Measurements from ENCODE around the gene N4BP2L2.

Gene N4BP2L2

GRCh38 chr13:32455594-32455903 lies 83.0 kb downstream of the N4BP2L2 start:
- no peak for DNase-seq

- DNase-seq = no peak
Measured at GRCh38 chr13:32454886-32455593, 83.6 kb downstream of the N4BP2L2 start.

GRCh38 chr13:32453981-32454380 lies 84.6 kb downstream of the N4BP2L2 start:
- DNase-seq = no peak

GRCh38 chr13:32448972-32449371 lies 89.6 kb downstream of the N4BP2L2 start:
- no peak for DNase-seq

- no peak for DNase-seq
Measured at GRCh38 chr13:32447894-32448623, 90.5 kb downstream of the N4BP2L2 start.

GRCh38 chr13:32446773-32447465 lies 91.7 kb downstream of the N4BP2L2 start:
- DNase-seq = no peak

- DNase-seq = no peak
Measured at GRCh38 chr13:32446220-32446619, 92.4 kb downstream of the N4BP2L2 start.

- no peak for DNase-seq
Measured at GRCh38 chr13:32445461-32445860, 93.1 kb downstream of the N4BP2L2 start.

GRCh38 chr13:32443111-32443510 lies 95.5 kb downstream of the N4BP2L2 start:
- no peak for DNase-seq

GRCh38 chr13:32438871-32439270 lies 99.7 kb downstream of the N4BP2L2 start:
- no peak for DNase-seq

GRCh38 chr13:32432856-32433255 lies 105.7 kb downstream of the N4BP2L2 start:
- DNase-seq = no peak

GRCh38 chr13:32431361-32431760 lies 107.2 kb downstream of the N4BP2L2 start:
- DNase-seq = no peak

GRCh38 chr13:32430018-32430747 lies 108.4 kb downstream of the N4BP2L2 start:
- DNase-seq = no peak

- DNase-seq = no peak
Measured at GRCh38 chr13:32429433-32429909, 109.1 kb downstream of the N4BP2L2 start.

- DNase-seq = peak; percentile 36
Measured at GRCh38 chr13:32428581-32429432, 109.8 kb downstream of the N4BP2L2 start.

GRCh38 chr13:32427852-32428580 lies 110.6 kb downstream of the N4BP2L2 start, which contains the start of gene N4BP2L1:
N4BP2L1 (minus strand) TSS chr13:32428130; CDS start chr13:32428082, 48 bp downstream.
- DNase-seq = no peak

GRCh38 chr13:32426990-32427851 lies 111.4 kb downstream of the N4BP2L2 start:
- no peak for DNase-seq

GRCh38 chr13:32426191-32426989 lies 112.2 kb downstream of the N4BP2L2 start:
- DNase-seq = peak; percentile 25

- DNase-seq = no peak
Measured at GRCh38 chr13:32425158-32425557, 113.4 kb downstream of the N4BP2L2 start.

Measured in SIG-M5 (cell line).